HepG2 (cell line): ENCODE measurements around the gene SNX3. TPM values are rescaled to one million over a fixed set of nuclear protein-coding genes. Genes with fewer than 3 reads are reported as not detected.
A peak's percentile ranks its signal among the peaks of the same experiment; 100 is the strongest.

ENCODE experiments used
- ATAC-seq: fragments of 200-7000 bp; cut with Tn5 transposase; 3 replicates; pipeline ENCODE4 v1.9.1; 2020; ENCODE audit warnings: mild to moderate bottlenecking, moderate library complexity
- BruUV-seq: library from RNA; stranded (reverse); fragments of 400-500 nt; replicated peaks from 2 replicates; lab custom pipeline; 2021; lab: Mats Ljungman, UMichigan
- CTCF ChIA-PET: fragments of 300-600 bp; formaldehyde crosslinking; extraction: SDS; loops from one replicate; lab custom pipeline; 2021; ENCODE audit warnings: low total read pairs, inconsistent platforms, low intra/inter-chr PET ratio; lab: Yijun Ruan, JAX
- POLR2A ChIA-PET: fragments of 350-600 bp; sonication (Branson Sonifier 250); formaldehyde crosslinking; loops from one replicate; lab custom pipeline; 2020; ENCODE audit warnings: antibody characterized with exemption, inconsistent platforms; lab: Yijun Ruan, JAX
- DNase-seq: peaks from one replicate; pipeline ENCODE4 v3.0.0-alpha.2; 2015; ENCODE audit warnings: low spot score
- FAIRE-seq: peaks from 3 replicates; lab custom pipeline; 2011; peaks lifted over from hg19 to GRCh38; lab: Jason Lieb, UNC
- H2AFZ ChIP-seq: one replicate; pipeline ENCODE4 v1.6.1; 2011; ENCODE audit warnings: low read length, inconsistent platforms
- H3K27ac ChIP-seq: fragments of 300-600 bp; 3 replicates; pipeline ENCODE4 v1.8.0; 2011; ENCODE audit warnings: mixed run types, mild to moderate bottlenecking, mixed read lengths, low read length, inconsistent platforms; ENCODE audit not compliant: insufficient read depth; ENCODE audit errors: extremely low read length
- H3K27me3 ChIP-seq, 2 experiments: fragments of 200-600 bp in 1 of 2; 2 replicates in 1 of 2; 3 replicates in 1 of 2; pipeline versions ENCODE4 v1.6.0 to v1.8.0; 2011; ENCODE audit warnings: low read length in 2 of 2, mild to moderate bottlenecking in 2 of 2, moderate library complexity in 2 of 2, inconsistent platforms in 1 of 2; ENCODE audit not compliant: insufficient read depth in 2 of 2, control insufficient read depth in 1 of 2
- H3K36me3 ChIP-seq, 2 experiments: fragments of 200-600 bp in 1 of 2; replicated peaks in 1 of 2; 2 replicates in 1 of 2; 3 replicates in 1 of 2; pipeline versions ENCODE4 v1.5.1 to v1.8.0; 2011; ENCODE audit warnings: low read length in 2 of 2, inconsistent platforms in 1 of 2; ENCODE audit not compliant: insufficient read depth in 2 of 2, control insufficient read depth in 1 of 2
- H3K4me1 ChIP-seq: 2 replicates; pipeline ENCODE4 v1.5.1; 2012; ENCODE audit warnings: low read length, inconsistent platforms; ENCODE audit not compliant: insufficient read depth
- H3K4me2 ChIP-seq: 2 replicates; pipeline ENCODE4 v1.6.0; 2011; ENCODE audit warnings: low read depth, low read length, inconsistent platforms
- H3K4me3 ChIP-seq, 3 experiments: fragments of 200-600 bp in 1 of 3; sonication (generic), shearing (Covaris generic) in 1 of 3; replicated peaks in 1 of 3; 2 replicates each; pipeline ENCODE4 v1.5.1; 2011 to 2016; ENCODE audit warnings: low read length in 3 of 3, inconsistent platforms in 2 of 3, low read depth in 2 of 3, mild to moderate bottlenecking in 2 of 3, control low read depth in 1 of 3, mixed read lengths in 1 of 3; ENCODE audit not compliant: insufficient read depth in 1 of 3
- H3K79me2 ChIP-seq: one replicate; pipeline ENCODE4 v1.6.1; 2011; ENCODE audit warnings: low read length, inconsistent platforms; ENCODE audit not compliant: insufficient read depth
- H3K9ac ChIP-seq: 2 replicates; pipeline ENCODE4 v1.6.0; 2011; ENCODE audit warnings: mild to moderate bottlenecking, low read depth, low read length, inconsistent platforms; ENCODE audit not compliant: insufficient read depth
- H3K9me3 ChIP-seq: 2 replicates; pipeline ENCODE4 v1.5.1; 2012; ENCODE audit warnings: mild to moderate bottlenecking, low read length
- H4K20me1 ChIP-seq: 2 replicates; pipeline ENCODE4 v1.6.0; 2011; ENCODE audit warnings: inconsistent platforms, mild to moderate bottlenecking, low read length, moderate library complexity; ENCODE audit not compliant: insufficient read depth
- CREB1 ChIP-seq, 2 experiments: fragments of 450-650 bp in 1 of 2; IDR thresholded peaks; 2 replicates each; pipeline ENCODE4 v1.6.1; 2016 to 2017; ENCODE audit warnings: control low read depth in 1 of 2, mild to moderate bottlenecking in 1 of 2, missing compliant biosample characterization in 1 of 2, missing genetic modification characterization in 1 of 2
- DDIT3 ChIP-seq: sonication (generic); formaldehyde crosslinking; IDR thresholded peaks from 2 replicates; pipeline ENCODE4 v1.4.0; 2020; ENCODE audit warnings: mild to moderate bottlenecking, missing genetic modification reagents
- JARID2 ChIP-seq: sonication (generic); formaldehyde crosslinking; IDR thresholded peaks from 2 replicates; pipeline ENCODE4 v1.8.1; 2023; ENCODE audit warnings: missing genetic modification reagents, inconsistent platforms; ENCODE audit not compliant: insufficient replicate concordance
- MEIS1 ChIP-seq: sonication (generic); formaldehyde crosslinking; IDR thresholded peaks from 2 replicates; pipeline ENCODE4 v1.9.0; 2021; ENCODE audit warnings: mild to moderate bottlenecking, missing genetic modification reagents, moderate library complexity, borderline replicate concordance
- MLLT10 ChIP-seq: sonication (generic); formaldehyde crosslinking; IDR thresholded peaks from 2 replicates; pipeline ENCODE4 v1.4.0; 2020; ENCODE audit warnings: missing genetic modification reagents
- MLX ChIP-seq: IDR thresholded peaks from 2 replicates; pipeline ENCODE4 v1.6.1; 2016
- PHF20 ChIP-seq: sonication (generic); formaldehyde crosslinking; IDR thresholded peaks from 2 replicates; pipeline ENCODE4 v1.5.0; 2020; ENCODE audit warnings: mild to moderate bottlenecking, missing genetic modification reagents
- SOX13 ChIP-seq, 3 experiments: fragments of 450-650 bp in 1 of 3; sonication (generic) in 1 of 3; formaldehyde crosslinking in 1 of 3; IDR thresholded peaks in 2 of 3; conservative IDR thresholded peaks in 1 of 3; 2 replicates each; pipeline versions ENCODE4 v1.5.0 to v1.6.1; 2016 to 2020; ENCODE audit warnings: antibody characterized with exemption in 1 of 3, mild to moderate bottlenecking in 1 of 3, missing compliant biosample characterization in 1 of 3, missing genetic modification reagents in 1 of 3, moderate library complexity in 1 of 3
- SP1 ChIP-seq, 2 experiments: fragments of 450-650 bp in 1 of 2; sonication (generic) in 1 of 2; formaldehyde crosslinking in 1 of 2; IDR thresholded peaks; 2 replicates each; pipeline versions ENCODE4 v1.4.0 to v1.6.1; 2016 to 2020; ENCODE audit warnings: missing genetic modification reagents in 1 of 2
- SP5 ChIP-seq: IDR thresholded peaks from 2 replicates; pipeline ENCODE4 v1.6.1; 2016; ENCODE audit warnings: low read depth, borderline replicate concordance
- TP53 ChIP-seq: sonication (generic); formaldehyde crosslinking; conservative IDR thresholded peaks from 2 replicates; pipeline ENCODE4 v1.4.0; 2020; ENCODE audit warnings: missing genetic modification reagents
- ZBTB44 ChIP-seq: sonication (generic); formaldehyde crosslinking; IDR thresholded peaks from 2 replicates; pipeline ENCODE4 v1.4.0; 2020; ENCODE audit warnings: missing genetic modification reagents
- ZBTB8A ChIP-seq: sonication (generic); formaldehyde crosslinking; IDR thresholded peaks from 2 replicates; pipeline ENCODE4 v1.4.0; 2020; ENCODE audit warnings: mild to moderate bottlenecking, low read depth, missing genetic modification reagents, borderline replicate concordance
- ZNF274 ChIP-seq: sonication (generic); formaldehyde crosslinking; IDR thresholded peaks from 2 replicates; pipeline ENCODE4 v1.5.1; 2020; ENCODE audit warnings: mild to moderate bottlenecking, missing genetic modification reagents
- ZNF30 ChIP-seq: sonication (generic); formaldehyde crosslinking; IDR thresholded peaks from 2 replicates; pipeline ENCODE4 v1.5.0; 2020; ENCODE audit warnings: mild to moderate bottlenecking, missing genetic modification reagents
- ZNF451 ChIP-seq: sonication (generic); formaldehyde crosslinking; IDR thresholded peaks from 2 replicates; pipeline ENCODE4 v1.5.0; 2020; ENCODE audit warnings: mild to moderate bottlenecking, missing genetic modification reagents
- ZNF460 ChIP-seq: sonication (generic); formaldehyde crosslinking; IDR thresholded peaks from 2 replicates; pipeline ENCODE4 v1.5.1; 2020; ENCODE audit warnings: missing genetic modification reagents, mild to moderate bottlenecking, borderline replicate concordance
- ZSCAN25 ChIP-seq: sonication (generic); formaldehyde crosslinking; IDR thresholded peaks from 2 replicates; pipeline ENCODE4 v1.8.0; 2022; ENCODE audit warnings: mild to moderate bottlenecking, missing genetic modification reagents
- WGBS: methylation state at CpG from one replicate; pipeline ENCODE4 v1.1.6; 2017; ENCODE audit warnings: low lambda C conversion rate; 5-methylcytosine and 5-hydroxymethylcytosine counted together
- in situ Hi-C: cut with HindIII; loops from 2 replicates; pipeline ENCODE4 v1.10.0; 2017; ENCODE audit warnings: low pct_unique_long_range_greater_than_20kb; ENCODE audit not compliant: extremely low pct_ligation_motif_present
- intact Hi-C: fragments of 100-400 bp; cut with micrococcal nuclease; formaldehyde crosslinking; loops from one replicate; pipeline ENCODE4 v1.10.0; 2022; ENCODE audit not compliant: unreplicated experiment
- polyA plus RNA-seq, 8 experiments: library from polyadenylated mRNA; depleted of rRNA in 3 of 8; stranded (reverse) in 7 of 8; unstranded in 1 of 8; fragments of >200 nt; fragmentation: Illumina TruSeq in 4 of 8; extraction: Trizol in 4 of 8; gene quantifications; 2 replicates each; pipeline versions ENCODE4 v1.2.1 to v1.2.3, GENCODE V29; 2011 to 2016; ENCODE audit warnings: low read depth in 4 of 8, missing spikeins in 1 of 8, mixed read lengths in 1 of 8; ENCODE audit not compliant: insufficient read depth in 1 of 8
- total RNA-seq, 5 experiments: library from RNA; depleted of rRNA; stranded (reverse); fragments of >200 nt; fragmentation: Illumina TruSeq; extraction: Trizol; gene quantifications; 2 replicates each; pipeline ENCODE4 v1.2.3, GENCODE V29; 2016; ENCODE audit warnings: low read depth in 1 of 5
- TF ChIP-seq, protein P1 (sequence below): sonication (generic); formaldehyde crosslinking; IDR thresholded peaks from 2 replicates; pipeline ENCODE4 v1.5.0; 2020; ENCODE audit warnings: mild to moderate bottlenecking, missing genetic modification reagents

Gene SNX3
- total and polyA plus RNA-seq, 2 of the 13 experiments (the other 11 are each of a cell fraction or from before 2014, with no cell fraction given), result 84.9 to 226 TPM

DNA sequence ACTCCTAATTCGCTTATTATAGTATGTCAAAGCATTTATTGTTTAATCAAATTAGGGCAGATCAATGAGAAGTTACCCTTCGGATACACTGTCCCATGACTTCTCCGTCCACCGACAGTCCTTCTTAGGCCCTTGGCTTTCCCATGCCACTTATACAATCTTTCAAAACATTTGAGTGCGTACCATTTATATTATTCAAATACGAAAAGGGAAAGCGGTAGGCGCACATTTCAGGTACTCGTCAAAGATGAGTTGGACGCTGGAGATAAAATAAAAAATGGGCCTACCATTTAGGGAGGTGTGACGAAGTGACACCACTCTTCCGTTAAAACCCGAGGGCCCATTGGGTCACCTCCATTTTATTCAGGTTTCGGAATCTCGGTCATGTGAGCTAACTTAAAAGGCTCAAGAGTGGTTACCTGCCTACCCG is 33.5 kb upstream of the SNX3 start:
- CTCF ChIA-PET, result no interaction called here
- FAIRE-seq (no peak), DNase-seq (no peak), ATAC-seq (peak; percentile 54)
- H3K4me1 ChIP-seq, result 0 out of 2 replicates have a peak, but pooled peaks cover 1% of the 10 kb centered on the region
- 1% methylated on average over 16 of the region's 16 CpGs for WGBS
- POLR2A ChIA-PET, result interaction anchor here (0.6 to 2.6 kb wide), 13 partner anchors 9 to 292 kb away, joined by 3 to 36 read pairs (median 4); partner anchors contain the start of gene SNX3
- in situ Hi-C loops, result no loop called here
- H3K27me3 ChIP-seq, result no peaks in the 10 kb centered on the region; a peak in 1 of 5 replicates
- H3K36me3 ChIP-seq, result no peaks in the 10 kb centered on the region
- H3K27ac ChIP-seq, result peak overlapping the region; percentile 96
- intact Hi-C loops, result loop anchor here (1.0 kb wide), 1 partner anchor 33 kb away; the partner anchor contains the start of gene SNX3
- H4K20me1 ChIP-seq, result no peaks in the 10 kb centered on the region
- H2AFZ ChIP-seq, result peak overlapping the region; percentile 88
- peaks cover 18% of the 10 kb centered on the region for H3K79me2 ChIP-seq
- peak overlapping the region; percentile 94 for H3K9ac ChIP-seq
- no peaks in the 10 kb centered on the region for H3K9me3 ChIP-seq
- H3K4me3 ChIP-seq, result peak overlapping the region; percentile 59 to 84 (median 72)
- H3K4me2 ChIP-seq, result peak overlapping the region; percentile 93
- TSS peak; percentile 97 for BruUV-seq
- no peak for TF ChIP-seq MEIS1 (CRISPR knock-in tag)
- TF ChIP-seq PHF20 (CRISPR knock-in tag), result no peak
- no peak for TF ChIP-seq SP1 (IDR thresholded peaks at IDR 0.05)
- no peak for TF ChIP-seq SP1 (CRISPR knock-in tag; IDR thresholded peaks at IDR 0.05)
- TF ChIP-seq SP5 (CRISPR knock-in tag), result no peak
- 0 out of 2 replicates have a peak, but pooled peaks have one; percentile 5 for TF ChIP-seq MLX
- TF ChIP-seq ZBTB44 (CRISPR knock-in tag), result 0 out of 2 replicates have a peak, but pooled peaks have one; percentile 17
- no peak for TF ChIP-seq ZNF30
- TF ChIP-seq ZBTB8A, result no peak
- TF ChIP-seq SOX13 (IDR thresholded peaks at IDR 0.05), result no peak
- no peak for TF ChIP-seq SOX13 (CRISPR knock-in tag; conservative IDR thresholded peaks at IDR 0.05 in 1 of 2, IDR thresholded peaks at IDR 0.05 in 1 of 2)
- TF ChIP-seq JARID2 (CRISPR knock-in tag), result no peak
- TF ChIP-seq ZNF451 (CRISPR knock-in tag), result 0 out of 2 replicates have a peak, but pooled peaks have one; percentile 15
- TF ChIP-seq ZNF274, result no peak
- no peak for TF ChIP-seq MLLT10
- TF ChIP-seq DDIT3, result no peak
- no peak for TF ChIP-seq ZNF460 (CRISPR knock-in tag)
- TF ChIP-seq ZSCAN25 (CRISPR knock-in tag), result 0 out of 2 replicates have a peak, but pooled peaks have one; percentile 1
- TF ChIP-seq CREB1 (IDR thresholded peaks at IDR 0.05), result peak; percentile 38
- no peak for TF ChIP-seq CREB1 (CRISPR knock-in tag; IDR thresholded peaks at IDR 0.05)
- TF ChIP-seq, protein P1, sequence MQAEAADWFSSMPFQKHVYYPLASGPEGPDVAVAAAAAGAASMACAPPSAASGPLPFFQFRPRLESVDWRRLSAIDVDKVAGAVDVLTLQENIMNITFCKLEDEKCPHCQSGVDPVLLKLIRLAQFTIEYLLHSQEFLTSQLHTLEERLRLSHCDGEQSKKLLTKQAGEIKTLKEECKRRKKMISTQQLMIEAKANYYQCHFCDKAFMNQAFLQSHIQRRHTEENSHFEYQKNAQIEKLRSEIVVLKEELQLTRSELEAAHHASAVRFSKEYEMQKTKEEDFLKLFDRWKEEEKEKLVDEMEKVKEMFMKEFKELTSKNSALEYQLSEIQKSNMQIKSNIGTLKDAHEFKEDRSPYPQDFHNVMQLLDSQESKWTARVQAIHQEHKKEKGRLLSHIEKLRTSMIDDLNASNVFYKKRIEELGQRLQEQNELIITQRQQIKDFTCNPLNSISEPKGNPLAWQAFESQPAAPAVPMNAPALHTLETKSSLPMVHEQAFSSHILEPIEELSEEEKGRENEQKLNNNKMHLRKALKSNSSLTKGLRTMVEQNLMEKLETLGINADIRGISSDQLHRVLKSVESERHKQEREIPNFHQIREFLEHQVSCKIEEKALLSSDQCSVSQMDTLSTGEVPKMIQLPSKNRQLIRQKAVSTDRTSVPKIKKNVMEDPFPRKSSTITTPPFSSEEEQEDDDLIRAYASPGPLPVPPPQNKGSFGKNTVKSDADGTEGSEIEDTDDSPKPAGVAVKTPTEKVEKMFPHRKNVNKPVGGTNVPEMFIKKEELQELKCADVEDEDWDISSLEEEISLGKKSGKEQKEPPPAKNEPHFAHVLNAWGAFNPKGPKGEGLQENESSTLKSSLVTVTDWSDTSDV, result no peak
- no peak for TF ChIP-seq TP53 (CRISPR knock-in tag)
